Stimulated activated CD4-positive, alpha-beta T cell treated with anti-CD3 and anti-CD28 coated beads, Interleukin-4, amount 100 ng/mL, for 48 hours (primary cell): ENCODE data around the gene CHD5.

Source experiments
- DNase-seq, 2 donors: peaks; one replicate each; pipeline ENCODE4 v3.0.0-alpha.2; 2020; ENCODE audit warnings: low read depth in 2 of 2

Gene CHD5

GRCh38 chr1:6174621-6175410, 5.3 kb downstream of the CHD5 start:
- no peak for DNase-seq

GRCh38 chr1:6172549-6172948, 7.6 kb downstream of the CHD5 start:
- no peak for DNase-seq

GRCh38 chr1:6171548-6172124, 8.5 kb downstream of the CHD5 start:
- no peak for DNase-seq

GRCh38 chr1:6170742-6171201, 9.3 kb downstream of the CHD5 start:
- no peak for DNase-seq

- DNase-seq: no peak
These were observed 9.9 kb downstream of the CHD5 start for GRCh38 chr1:6170116-6170741.

- DNase-seq: no peak
These were observed 11.1 kb downstream of the CHD5 start for GRCh38 chr1:6168947-6169586.

- no peak for DNase-seq
These were observed 12.5 kb downstream of the CHD5 start for GRCh38 chr1:6167391-6168303.

- no peak for DNase-seq
These were observed 13.3 kb downstream of the CHD5 start for GRCh38 chr1:6166655-6167390.

GRCh38 chr1:6166221-6166620, 13.9 kb downstream of the CHD5 start:
- no peak for DNase-seq

- DNase-seq: no peak
These were observed 14.6 kb downstream of the CHD5 start for GRCh38 chr1:6165441-6165985.

GRCh38 chr1:6165027-6165426, 15.1 kb downstream of the CHD5 start:
- no peak for DNase-seq

GRCh38 chr1:6163973-6164617, 16.0 kb downstream of the CHD5 start:
- DNase-seq: no peak

- no peak for DNase-seq
These were observed 16.7 kb downstream of the CHD5 start for GRCh38 chr1:6163191-6163972.

- no peak for DNase-seq
These were observed 17.3 kb downstream of the CHD5 start for GRCh38 chr1:6162773-6163172.

GRCh38 chr1:6162341-6162740, 17.8 kb downstream of the CHD5 start:
- no peak for DNase-seq

GRCh38 chr1:6158181-6158580, 21.9 kb downstream of the CHD5 start:
- no peak for DNase-seq

- DNase-seq: peak; percentile 32 to 42
These were observed 22.5 kb downstream of the CHD5 start for GRCh38 chr1:6157528-6158174.

GRCh38 chr1:6157132-6157527, 23.0 kb downstream of the CHD5 start:
- DNase-seq: no peak
